ENCODE data around the gene SHTN1.

Gene SHTN1

GRCh38 chr10:117005026-117005526 is at the start of gene SHTN1:
TSS of gene SHTN1 (minus strand) at chr10:117005187. CDS start at chr10:117005079, 108 bp downstream.
- DNase-seq: peak; percentile 75

GRCh38 chr10:117053482-117053881 is 48.5 kb upstream of the SHTN1 start:
- no peak for DNase-seq

- DNase-seq: no peak
Measured at GRCh38 chr10:117047947-117048346, 43.0 kb upstream of the SHTN1 start.

- DNase-seq: no peak
Measured at GRCh38 chr10:117016266-117016665, 11.3 kb upstream of the SHTN1 start.

- no peak for DNase-seq
Measured at GRCh38 chr10:117014835-117015234, 9.8 kb upstream of the SHTN1 start.

GRCh38 chr10:117007080-117007479 is 2.1 kb upstream of the SHTN1 start:
- DNase-seq: no peak

- no peak for DNase-seq
Measured at GRCh38 chr10:117005527-117006055, 604 bp upstream of the SHTN1 start.

GRCh38 chr10:117004227-117005025 is 561 bp downstream of the SHTN1 start:
- DNase-seq: no peak

- DNase-seq: no peak
Measured at GRCh38 chr10:117003336-117003735, 1.7 kb downstream of the SHTN1 start.

GRCh38 chr10:117002206-117002605 is 2.8 kb downstream of the SHTN1 start:
- DNase-seq: no peak

- DNase-seq: no peak
Measured at GRCh38 chr10:117001144-117001543, 3.8 kb downstream of the SHTN1 start.

- no peak for DNase-seq
Measured at GRCh38 chr10:117000580-117000979, 4.4 kb downstream of the SHTN1 start.

- DNase-seq: no peak
Measured at GRCh38 chr10:116998172-116998571, 6.8 kb downstream of the SHTN1 start.

GRCh38 chr10:116997015-116997414 is 8.0 kb downstream of the SHTN1 start:
- no peak for DNase-seq

- no peak for DNase-seq
Measured at GRCh38 chr10:116995648-116996047, 9.3 kb downstream of the SHTN1 start.

- no peak for DNase-seq
Measured at GRCh38 chr10:116994113-116994890, 10.7 kb downstream of the SHTN1 start.

GRCh38 chr10:116993610-116994009 is 11.4 kb downstream of the SHTN1 start:
- no peak for DNase-seq

GRCh38 chr10:116992183-116992582 is 12.8 kb downstream of the SHTN1 start:
- no peak for DNase-seq

- DNase-seq: no peak
Measured at GRCh38 chr10:116990276-116990800, 14.6 kb downstream of the SHTN1 start.

GRCh38 chr10:116989439-116989838 is 15.5 kb downstream of the SHTN1 start:
- no peak for DNase-seq

GRCh38 chr10:116988311-116988710 is 16.7 kb downstream of the SHTN1 start:
- no peak for DNase-seq

- DNase-seq: no peak
Measured at GRCh38 chr10:116985611-116986010, 19.4 kb downstream of the SHTN1 start.

- DNase-seq: no peak
Measured at GRCh38 chr10:116984202-116984990, 20.6 kb downstream of the SHTN1 start.
